ENCODE data around the gene DOCK6. TPM values are rescaled to one million over a fixed set of nuclear protein-coding genes. Genes with fewer than 3 reads are reported as not detected.

The DOCK6 gene
- total and polyA plus RNA-seq, 10 of the 15 experiments (the other 5 are each of a cell fraction or from before 2014, with no cell fraction given), result 0.76 to 24.8 (median 4.7) TPM

DNA sequence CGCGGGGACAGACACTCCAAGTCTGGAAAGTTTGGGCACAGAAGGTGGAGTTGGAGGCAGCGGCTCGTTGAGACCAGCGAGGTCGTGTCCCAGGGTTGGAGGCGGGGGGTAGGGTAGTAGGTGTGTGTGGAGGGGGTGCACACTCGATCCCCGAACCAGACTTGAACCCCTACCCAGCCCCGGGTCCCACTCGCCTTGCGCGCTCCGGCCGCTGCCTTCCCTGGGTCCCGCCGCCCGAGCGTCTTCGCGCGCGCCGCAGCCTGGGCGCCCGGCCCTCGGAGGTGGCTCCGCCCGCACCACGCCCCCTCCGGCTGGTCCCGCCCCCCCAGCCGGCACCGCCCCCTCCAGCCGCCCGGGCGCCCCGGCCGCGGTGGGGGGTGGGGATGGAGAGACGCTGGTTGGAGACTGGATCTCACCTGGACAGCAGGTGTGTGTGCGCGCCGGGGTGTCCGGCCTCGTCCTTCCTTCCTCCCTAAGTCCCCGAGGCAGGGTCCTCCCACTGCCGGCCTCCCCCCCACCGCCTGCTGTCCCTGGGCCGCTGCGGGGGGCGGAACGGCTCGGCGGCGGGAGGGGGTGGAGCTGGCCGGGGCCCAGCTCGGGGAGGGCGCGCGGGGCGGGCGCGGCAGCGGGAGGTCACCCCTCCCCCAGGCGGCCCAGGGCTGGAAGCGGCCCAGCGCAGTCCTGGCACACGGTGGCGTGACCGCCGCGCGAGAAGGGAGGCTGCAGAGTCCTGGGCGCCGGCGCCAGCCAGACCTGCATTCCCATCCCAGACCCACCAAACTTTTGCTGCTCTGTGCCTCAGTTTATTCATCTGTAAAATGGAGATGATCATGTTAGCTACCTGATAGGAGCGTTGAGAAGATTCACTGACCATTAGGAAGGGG, 64.8 kb downstream of the DOCK6 start, which contains the start of gene KANK2 (continued):
- 0 out of 2 replicates have a peak, but pooled peaks have one; percentile 16 for TF ChIP-seq GATAD2B (conservative IDR thresholded peaks at IDR 0.05; ENCODE audit: low read depth)
- TF ChIP-seq BMI1 (IDR thresholded peaks at IDR 0.05; ENCODE audit: borderline replicate concordance), result no peak
- no peak for TF ChIP-seq SP1 (IDR thresholded peaks at IDR 0.05; ENCODE audit: low read depth, low read length)
- TF ChIP-seq PAX8 (IDR thresholded peaks at IDR 0.05), result no peak
- TF ChIP-seq NR2C1 (IDR thresholded peaks at IDR 0.05), result 0 out of 2 replicates have a peak, but pooled peaks have one; percentile 18
- TF ChIP-seq EP300 (IDR thresholded peaks at IDR 0.05; ENCODE audit: borderline replicate concordance in 1 of 2, control insufficient read depth in 1 of 2, low read depth in 2 of 2, low read length in 2 of 2), result no peak
- TF ChIP-seq SRF (IDR thresholded peaks at IDR 0.05; ENCODE audit: low read depth in 2 of 2, low read length in 2 of 2), result no peak
- TF ChIP-seq CEBPB (IDR thresholded peaks at IDR 0.05; ENCODE audit: borderline replicate concordance in 1 of 2, low read depth in 2 of 2, low read length in 2 of 2), result no peak
- TF ChIP-seq ASH2L (IDR thresholded peaks at IDR 0.05; ENCODE audit: borderline replicate concordance, low read depth), result no peak
- peak; percentile 63; the same call in 1 of the 2 replicates for TF ChIP-seq BACH1 (IDR thresholded peaks at IDR 0.05; ENCODE audit: borderline replicate concordance)
- no peak for TF ChIP-seq ZNF207 (IDR thresholded peaks at IDR 0.05; ENCODE audit: borderline replicate concordance)
- no peak for TF ChIP-seq IKZF2 (IDR thresholded peaks at IDR 0.05)
- TF ChIP-seq NR2F1 (conservative IDR thresholded peaks at IDR 0.05), result peak; percentile 77
- TF ChIP-seq CUX1 (IDR thresholded peaks at IDR 0.05; ENCODE audit: insufficient replicate concordance, low read depth, low read length), result no peak
- TF ChIP-seq POU2F2 (IDR thresholded peaks at IDR 0.05; ENCODE audit: borderline replicate concordance, low read depth, low read length), result no peak
- no peak for TF ChIP-seq MYC (IDR thresholded peaks at IDR 0.05; ENCODE audit: insufficient read depth, insufficient read length, insufficient replicate concordance, low read length, severe bottlenecking)
- TF ChIP-seq, protein P1, sequence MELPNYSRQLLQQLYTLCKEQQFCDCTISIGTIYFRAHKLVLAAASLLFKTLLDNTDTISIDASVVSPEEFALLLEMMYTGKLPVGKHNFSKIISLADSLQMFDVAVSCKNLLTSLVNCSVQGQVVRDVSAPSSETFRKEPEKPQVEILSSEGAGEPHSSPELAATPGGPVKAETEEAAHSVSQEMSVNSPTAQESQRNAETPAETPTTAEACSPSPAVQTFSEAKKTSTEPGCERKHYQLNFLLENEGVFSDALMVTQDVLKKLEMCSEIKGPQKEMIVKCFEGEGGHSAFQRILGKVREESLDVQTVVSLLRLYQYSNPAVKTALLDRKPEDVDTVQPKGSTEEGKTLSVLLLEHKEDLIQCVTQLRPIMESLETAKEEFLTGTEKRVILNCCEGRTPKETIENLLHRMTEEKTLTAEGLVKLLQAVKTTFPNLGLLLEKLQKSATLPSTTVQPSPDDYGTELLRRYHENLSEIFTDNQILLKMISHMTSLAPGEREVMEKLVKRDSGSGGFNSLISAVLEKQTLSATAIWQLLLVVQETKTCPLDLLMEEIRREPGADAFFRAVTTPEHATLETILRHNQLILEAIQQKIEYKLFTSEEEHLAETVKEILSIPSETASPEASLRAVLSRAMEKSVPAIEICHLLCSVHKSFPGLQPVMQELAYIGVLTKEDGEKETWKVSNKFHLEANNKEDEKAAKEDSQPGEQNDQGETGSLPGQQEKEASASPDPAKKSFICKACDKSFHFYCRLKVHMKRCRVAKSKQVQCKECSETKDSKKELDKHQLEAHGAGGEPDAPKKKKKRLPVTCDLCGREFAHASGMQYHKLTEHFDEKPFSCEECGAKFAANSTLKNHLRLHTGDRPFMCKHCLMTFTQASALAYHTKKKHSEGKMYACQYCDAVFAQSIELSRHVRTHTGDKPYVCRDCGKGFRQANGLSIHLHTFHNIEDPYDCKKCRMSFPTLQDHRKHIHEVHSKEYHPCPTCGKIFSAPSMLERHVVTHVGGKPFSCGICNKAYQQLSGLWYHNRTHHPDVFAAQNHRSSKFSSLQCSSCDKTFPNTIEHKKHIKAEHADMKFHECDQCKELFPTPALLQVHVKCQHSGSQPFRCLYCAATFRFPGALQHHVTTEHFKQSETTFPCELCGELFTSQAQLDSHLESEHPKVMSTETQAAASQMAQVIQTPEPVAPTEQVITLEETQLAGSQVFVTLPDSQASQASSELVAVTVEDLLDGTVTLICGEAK (IDR thresholded peaks at IDR 0.05; ENCODE audit: borderline replicate concordance), result no peak
- 0 out of 2 replicates have a peak, but pooled peaks have one; percentile 30 for TF ChIP-seq DPF2 (IDR thresholded peaks at IDR 0.05)
- no peak for TF ChIP-seq SIN3A (IDR thresholded peaks at IDR 0.05; ENCODE audit: low read depth, low read length)
- TF ChIP-seq SUZ12 (IDR thresholded peaks at IDR 0.05; ENCODE audit: unreplicated experiment), result no peak
